Astrocyte (in vitro differentiated cells and primary cell): ENCODE measurements around the gene HES6. TPM values are rescaled to one million over a fixed set of nuclear protein-coding genes. Genes with fewer than 3 reads are reported as not detected.

Experiments used
- DNase-seq: peaks from one replicate; pipeline ENCODE4 v3.0.0-alpha.2; 2010; ENCODE audit warnings: low read depth
- FAIRE-seq: peaks from 2 replicates; lab custom pipeline; 2011; peaks lifted over from hg19 to GRCh38; lab: Jason Lieb, UNC
- H2AFZ ChIP-seq: 2 replicates; pipeline ENCODE4 v1.6.0; 2012; ENCODE audit warnings: low read depth, low read length, inconsistent platforms
- H3K27ac ChIP-seq: 2 replicates; pipeline ENCODE4 v1.5.1; 2011; ENCODE audit warnings: low read depth, low read length, inconsistent platforms
- H3K27me3 ChIP-seq: 2 replicates; pipeline ENCODE4 v1.6.0; 2011; ENCODE audit warnings: low read length, inconsistent platforms; ENCODE audit not compliant: insufficient read depth
- H3K36me3 ChIP-seq: 2 replicates; pipeline ENCODE4 v1.5.1; 2011; ENCODE audit warnings: low read length, inconsistent platforms; ENCODE audit not compliant: insufficient read depth
- H3K4me1 ChIP-seq: 2 replicates; pipeline ENCODE4 v1.5.1; 2011; ENCODE audit warnings: low read length, inconsistent platforms; ENCODE audit not compliant: insufficient read depth
- H3K4me2 ChIP-seq: 2 replicates; pipeline ENCODE4 v1.6.0; 2012; ENCODE audit warnings: low read length, inconsistent platforms
- H3K4me3 ChIP-seq: 2 replicates; pipeline ENCODE4 v1.5.1; 2011; ENCODE audit warnings: low read depth, mild to moderate bottlenecking, low read length, inconsistent platforms; ENCODE audit not compliant: insufficient read depth
- H3K79me2 ChIP-seq: 2 replicates; pipeline ENCODE4 v1.6.0; 2012; ENCODE audit warnings: mild to moderate bottlenecking, low read length, inconsistent platforms; ENCODE audit not compliant: insufficient read depth
- H3K9ac ChIP-seq: 2 replicates; pipeline ENCODE4 v1.6.0; 2012; ENCODE audit warnings: mild to moderate bottlenecking, low read length, inconsistent platforms
- H3K9me3 ChIP-seq: 2 replicates; pipeline ENCODE4 v1.5.1; 2012; ENCODE audit warnings: low read depth, mild to moderate bottlenecking, low read length, inconsistent platforms; ENCODE audit not compliant: insufficient read depth
- H4K20me1 ChIP-seq: 2 replicates; pipeline ENCODE4 v1.6.0; 2012; ENCODE audit warnings: low read length, inconsistent platforms; ENCODE audit not compliant: insufficient read depth
- H3K27ac Mint-ChIP-seq: one replicate; pipeline ENCODE4 v1.8.0; 2021; ENCODE audit warnings: mild to moderate bottlenecking, mixed read lengths; ENCODE audit not compliant: unreplicated experiment
- H3K27me3 Mint-ChIP-seq: one replicate; pipeline ENCODE4 v1.8.0; 2021; ENCODE audit warnings: low read depth, mixed read lengths; ENCODE audit not compliant: unreplicated experiment
- H3K36me3 Mint-ChIP-seq: one replicate; pipeline ENCODE4 v1.8.0; 2021; ENCODE audit warnings: low read depth, mixed read lengths; ENCODE audit not compliant: unreplicated experiment
- H3K4me1 Mint-ChIP-seq: one replicate; pipeline ENCODE4 v1.8.0; 2021; ENCODE audit warnings: low read depth, mixed read lengths; ENCODE audit not compliant: unreplicated experiment
- H3K4me3 Mint-ChIP-seq: one replicate; pipeline ENCODE4 v1.8.0; 2021; ENCODE audit warnings: mild to moderate bottlenecking, moderate library complexity, mixed read lengths; ENCODE audit not compliant: unreplicated experiment
- H3K9me3 Mint-ChIP-seq: one replicate; pipeline ENCODE4 v1.8.0; 2021; ENCODE audit warnings: mild to moderate bottlenecking, mixed read lengths; ENCODE audit not compliant: unreplicated experiment
- CTCF ChIP-seq: IDR thresholded peaks from 2 replicates; pipeline ENCODE4 v1.5.1; 2011; ENCODE audit warnings: low read depth, mild to moderate bottlenecking, inconsistent platforms, low read length, moderate library complexity; ENCODE audit not compliant: insufficient read depth
- EZH2 ChIP-seq: IDR thresholded peaks from 2 replicates; pipeline ENCODE4 v1.6.1; 2012; ENCODE audit warnings: mild to moderate bottlenecking, low read length, inconsistent platforms; ENCODE audit not compliant: insufficient read depth
- total RNA-seq: library from RNA; stranded (reverse); gene quantifications from 2 replicates; pipeline ENCODE4 v1.2.1, GENCODE V29; 2021

The HES6 gene
- total RNA-seq, 1 donor from 2014 or later: 3.0 TPM

- Histone ChIP-seq H3K36me3 (peaks cover 3% of the 10 kb centered on the region), H3K9me3 (no peaks in the 10 kb centered on the region), H3K27me3 (no peaks in the 10 kb centered on the region), H4K20me1 (no peaks in the 10 kb centered on the region), H3K4me1 (peaks cover 7% of the 10 kb centered on the region), H3K4me2 (no peak overlapping the region), H3K4me3 (no peak overlapping the region), H2AFZ (no peak overlapping the region), H3K9ac (no peak overlapping the region), H3K79me2 (no peaks in the 10 kb centered on the region), H3K27ac (no peak overlapping the region)
- DNase-seq: no peak
- TF ChIP-seq EZH2 (no peak), CTCF (no peak)
- Mint-ChIP-seq H3K4me3 (no peak overlapping the region), H3K4me1 (peaks cover 6% of the 10 kb centered on the region), H3K9me3 (no peaks in the 10 kb centered on the region), H3K36me3 (peaks cover 19% of the 10 kb centered on the region), H3K27me3 (peaks cover 9% of the 10 kb centered on the region), H3K27ac (no peak overlapping the region)
- no peak for FAIRE-seq
Measured at GRCh38 chr2:238271061-238271554, 31.3 kb upstream of the HES6 start.

- Histone ChIP-seq H3K27me3 (no peaks in the 10 kb centered on the region), H3K27ac (no peak overlapping the region), H3K36me3 (peaks cover 3% of the 10 kb centered on the region), H4K20me1 (no peaks in the 10 kb centered on the region), H3K9me3 (no peaks in the 10 kb centered on the region), H3K4me3 (no peak overlapping the region), H3K4me2 (no peak overlapping the region), H3K4me1 (peaks cover 7% of the 10 kb centered on the region), H3K79me2 (no peaks in the 10 kb centered on the region), H2AFZ (no peak overlapping the region), H3K9ac (no peak overlapping the region)
- TF ChIP-seq EZH2 (no peak), CTCF (no peak)
- no peaks in the 10 kb centered on the region for H3K9me3 Mint-ChIP-seq
- FAIRE-seq (no peak), DNase-seq (no peak)
- peaks cover 6% of the 10 kb centered on the region for H3K4me1 Mint-ChIP-seq
- H3K36me3 Mint-ChIP-seq: peaks cover 19% of the 10 kb centered on the region
- no peak overlapping the region for H3K27ac Mint-ChIP-seq
- no peak overlapping the region for H3K4me3 Mint-ChIP-seq
- H3K27me3 Mint-ChIP-seq: peaks cover 9% of the 10 kb centered on the region
Measured at GRCh38 chr2:238270606-238271005, 30.8 kb upstream of the HES6 start.

GRCh38 chr2:238269741-238270140 lies 29.9 kb upstream of the HES6 start:
- H3K9me3 ChIP-seq: no peaks in the 10 kb centered on the region
- Mint-ChIP-seq H3K27me3 (peaks cover 6% of the 10 kb centered on the region), H3K4me3 (no peak overlapping the region), H3K27ac (no peak overlapping the region), H3K4me1 (peaks cover 6% of the 10 kb centered on the region), H3K9me3 (no peaks in the 10 kb centered on the region), H3K36me3 (peaks cover 15% of the 10 kb centered on the region)
- no peak overlapping the region for H3K9ac ChIP-seq
- H3K79me2 ChIP-seq: no peaks in the 10 kb centered on the region
- H3K4me2 ChIP-seq: no peak overlapping the region
- TF ChIP-seq EZH2 (no peak), CTCF (no peak)
- H2AFZ ChIP-seq: no peak overlapping the region
- FAIRE-seq (no peak), DNase-seq (no peak)
- peaks cover 3% of the 10 kb centered on the region for H3K36me3 ChIP-seq
- H4K20me1 ChIP-seq: no peaks in the 10 kb centered on the region
- H3K4me1 ChIP-seq: peaks cover 7% of the 10 kb centered on the region
- H3K27me3 ChIP-seq: no peaks in the 10 kb centered on the region
- no peak overlapping the region for H3K27ac ChIP-seq
- H3K4me3 ChIP-seq: no peak overlapping the region
